Neural cell (in vitro differentiated cells): ENCODE measurements around the gene ASPSCR1. TPM values are rescaled to one million over a fixed set of nuclear protein-coding genes. Genes with fewer than 3 reads are reported as not detected.

Source experiments
- H2AFZ ChIP-seq: fragments of 200-600, 300-800 bp; sonication (generic), shearing (Covaris generic); 2 replicates; pipeline ENCODE4 v1.6.0; 2014; ENCODE audit warnings: low read depth, mild to moderate bottlenecking, antibody characterized with exemption, low read length, moderate library complexity
- H3F3A ChIP-seq: fragments of 200-600 bp; shearing (Covaris generic); 2 replicates; pipeline ENCODE4 v1.6.1; 2016; ENCODE audit warnings: mild to moderate bottlenecking, moderate library complexity, mixed read lengths, antibody characterized with exemption, low read length; ENCODE audit not compliant: insufficient read depth, poor library complexity, severe bottlenecking
- H3K27ac ChIP-seq: fragments of 200-600, 300-800 bp; sonication (generic), shearing (Covaris generic); 2 replicates; pipeline ENCODE4 v1.5.1; 2014; ENCODE audit warnings: mild to moderate bottlenecking, low read length, moderate library complexity
- H3K27me3 ChIP-seq: fragments of 300-800, 200-600 bp; sonication (generic), shearing (Covaris generic); 2 replicates; pipeline ENCODE4 v1.6.0; 2014; ENCODE audit warnings: mild to moderate bottlenecking, low read depth, low read length, moderate library complexity; ENCODE audit not compliant: insufficient read depth
- H3K36me3 ChIP-seq: fragments of 300-800, 200-600 bp; sonication (generic), shearing (Covaris generic); 2 replicates; pipeline ENCODE4 v1.5.1; 2014; ENCODE audit warnings: mild to moderate bottlenecking, antibody characterized with exemption, low read length, moderate library complexity; ENCODE audit not compliant: insufficient read depth
- H3K4me2 ChIP-seq: fragments of 300-800, 200-600 bp; sonication (generic), shearing (Covaris generic); 2 replicates; pipeline ENCODE4 v1.6.0; 2014; ENCODE audit warnings: mild to moderate bottlenecking, low read length
- H3K4me3 ChIP-seq: fragments of 300-800, 200-600 bp; sonication (generic), shearing (Covaris generic); 2 replicates; pipeline ENCODE4 v1.5.1; 2014; ENCODE audit warnings: mild to moderate bottlenecking, low read length, moderate library complexity
- H3K79me2 ChIP-seq: fragments of 200-600 bp; shearing (Covaris generic); replicated peaks from 2 replicates; pipeline ENCODE4 v1.6.0; 2014; ENCODE audit warnings: mild to moderate bottlenecking, low read length, moderate library complexity; ENCODE audit not compliant: insufficient read depth
- H3K9ac ChIP-seq: fragments of 300-800, 200-600 bp; sonication (generic), shearing (Covaris generic); 2 replicates; pipeline ENCODE4 v1.6.1; 2016; ENCODE audit warnings: mild to moderate bottlenecking, low read length, mixed read lengths
- H3K9me2 ChIP-seq: fragments of 200-600 bp; shearing (Covaris generic); 2 replicates; pipeline ENCODE4 v1.6.1; 2016; ENCODE audit warnings: mild to moderate bottlenecking, low read length, mixed read lengths; ENCODE audit not compliant: insufficient read depth
- H3K9me3 ChIP-seq: fragments of 200-600, 300-800 bp; sonication (generic), shearing (Covaris generic); 2 replicates; pipeline ENCODE4 v1.6.1; 2016; ENCODE audit warnings: mild to moderate bottlenecking, mixed run types, low read length, moderate library complexity, mixed read lengths
- H4K20me1 ChIP-seq: fragments of 200-600 bp; shearing (Covaris generic); 2 replicates; pipeline ENCODE4 v1.6.1; 2016; ENCODE audit warnings: mild to moderate bottlenecking, mixed run types; ENCODE audit not compliant: insufficient read depth
- EP300 ChIP-seq: fragments of 450-650 bp; conservative IDR thresholded peaks from 2 replicates; pipeline ENCODE4 v1.6.1; 2014; ENCODE audit warnings: antibody characterized with exemption, mild to moderate bottlenecking, moderate library complexity; ENCODE audit not compliant: poor library complexity, severe bottlenecking
- MXI1 ChIP-seq: fragments of 450-650 bp; conservative IDR thresholded peaks from 2 replicates; pipeline ENCODE4 v1.6.1; 2014; ENCODE audit warnings: antibody characterized with exemption, mild to moderate bottlenecking; ENCODE audit not compliant: poor library complexity, severe bottlenecking
- POLR2AphosphoS5 ChIP-seq: IDR thresholded peaks from 2 replicates; pipeline ENCODE4 v1.6.1; 2012
- REST ChIP-seq: IDR thresholded peaks from 2 replicates; pipeline ENCODE4 v1.6.1; 2012; ENCODE audit warnings: borderline replicate concordance
- SMC3 ChIP-seq: fragments of 450-650 bp; conservative IDR thresholded peaks from 2 replicates; pipeline ENCODE4 v1.6.1; 2014; ENCODE audit warnings: antibody characterized with exemption, mild to moderate bottlenecking, moderate library complexity; ENCODE audit not compliant: poor library complexity
- TAF1 ChIP-seq: IDR thresholded peaks from 2 replicates; pipeline ENCODE4 v1.6.1; 2012; ENCODE audit warnings: low read depth
- polyA plus RNA-seq: library from polyadenylated mRNA; depleted of rRNA; stranded (reverse); fragments of >200 nt; gene quantifications from 2 replicates; pipeline ENCODE4 v1.2.3, GENCODE V29; 2014
- TF ChIP-seq, protein P1 (sequence below): fragments of 450-650 bp; IDR thresholded peaks from 2 replicates; pipeline ENCODE4 v1.5.1; 2014; ENCODE audit warnings: antibody characterized with exemption, mild to moderate bottlenecking, moderate library complexity; ENCODE audit not compliant: poor library complexity, severe bottlenecking

ASPSCR1 gene
- polyA plus RNA-seq, 1 donor from 2014 or later: 28.0 TPM

- Histone ChIP-seq H3K27ac (peak overlapping the region; percentile 45), H3K79me2 (peaks cover 11% of the 10 kb centered on the region), H4K20me1 (no peaks in the 10 kb centered on the region), H3F3A (no peaks in the 10 kb centered on the region), H3K4me3 (peak overlapping the region; percentile 96), H3K9me2 (no peaks in the 10 kb centered on the region), H3K36me3 (no peaks in the 10 kb centered on the region), H3K27me3 (no peaks in the 10 kb centered on the region), H2AFZ (no peak overlapping the region), H3K4me2 (peak overlapping the region; percentile 84), H3K9me3 (no peaks in the 10 kb centered on the region), H3K9ac (peak overlapping the region; percentile 74)
- TF ChIP-seq REST: no peak
- TF ChIP-seq TAF1: no peak
- TF ChIP-seq SMC3: peak; percentile 24
- TF ChIP-seq, protein P1, sequence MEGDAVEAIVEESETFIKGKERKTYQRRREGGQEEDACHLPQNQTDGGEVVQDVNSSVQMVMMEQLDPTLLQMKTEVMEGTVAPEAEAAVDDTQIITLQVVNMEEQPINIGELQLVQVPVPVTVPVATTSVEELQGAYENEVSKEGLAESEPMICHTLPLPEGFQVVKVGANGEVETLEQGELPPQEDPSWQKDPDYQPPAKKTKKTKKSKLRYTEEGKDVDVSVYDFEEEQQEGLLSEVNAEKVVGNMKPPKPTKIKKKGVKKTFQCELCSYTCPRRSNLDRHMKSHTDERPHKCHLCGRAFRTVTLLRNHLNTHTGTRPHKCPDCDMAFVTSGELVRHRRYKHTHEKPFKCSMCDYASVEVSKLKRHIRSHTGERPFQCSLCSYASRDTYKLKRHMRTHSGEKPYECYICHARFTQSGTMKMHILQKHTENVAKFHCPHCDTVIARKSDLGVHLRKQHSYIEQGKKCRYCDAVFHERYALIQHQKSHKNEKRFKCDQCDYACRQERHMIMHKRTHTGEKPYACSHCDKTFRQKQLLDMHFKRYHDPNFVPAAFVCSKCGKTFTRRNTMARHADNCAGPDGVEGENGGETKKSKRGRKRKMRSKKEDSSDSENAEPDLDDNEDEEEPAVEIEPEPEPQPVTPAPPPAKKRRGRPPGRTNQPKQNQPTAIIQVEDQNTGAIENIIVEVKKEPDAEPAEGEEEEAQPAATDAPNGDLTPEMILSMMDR: no peak
- peak; percentile 5 for TF ChIP-seq POLR2AphosphoS5
- peak; percentile 66 for TF ChIP-seq MXI1
Observed at GRCh38 chr17:82023447-82024241, 46.2 kb downstream of the ASPSCR1 start.

- Histone ChIP-seq H3K27ac (no peak overlapping the region), H2AFZ (no peak overlapping the region), H3K9me3 (no peaks in the 10 kb centered on the region), H4K20me1 (no peaks in the 10 kb centered on the region), H3K9me2 (no peaks in the 10 kb centered on the region), H3K36me3 (no peaks in the 10 kb centered on the region), H3K4me2 (no peak overlapping the region), H3K27me3 (no peaks in the 10 kb centered on the region), H3K9ac (no peak overlapping the region), H3K79me2 (peaks cover 11% of the 10 kb centered on the region), H3K4me3 (no peak overlapping the region), H3F3A (no peaks in the 10 kb centered on the region)
- TF ChIP-seq EP300: no peak
- no peak for TF ChIP-seq SMC3
- TF ChIP-seq, protein P1: no peak
Observed at GRCh38 chr17:82024859-82025258, 47.4 kb downstream of the ASPSCR1 start.
